SK-N-SH treated with all-trans-retinoic acid at 6 μM for 48 hours (cell line): ENCODE results near the gene HDAC4.

Source experiments
- ATAC-seq: fragments of 200-7000 bp; cut with Tn5 transposase; 3 replicates; pipeline ENCODE4 v1.9.1; 2020; ENCODE audit warnings: mild to moderate bottlenecking, moderate library complexity
- ARNTL ChIP-seq: fragments of 450-650 bp; formaldehyde crosslinking; IDR thresholded peaks from 2 replicates; pipeline ENCODE4 v1.5.0; 2020; ENCODE audit warnings: low read depth, mild to moderate bottlenecking, moderate library complexity, borderline replicate concordance
- BACH2 ChIP-seq: fragments of 250-450 bp; sonication (Bioruptor Pico); IDR thresholded peaks from 2 replicates; pipeline ENCODE4 v1.9.0; 2021; ENCODE audit warnings: mild to moderate bottlenecking, borderline replicate concordance
- CREB5 ChIP-seq: fragments of 250-450 bp; sonication (Bioruptor Pico); IDR thresholded peaks from 2 replicates; pipeline ENCODE4 v1.5.1; 2020; ENCODE audit warnings: low read depth, mild to moderate bottlenecking, moderate library complexity
- ESRRG ChIP-seq: fragments of 250-450 bp; sonication (Bioruptor Pico); IDR thresholded peaks from 2 replicates; pipeline ENCODE4 v1.6.1; 2021; ENCODE audit warnings: mild to moderate bottlenecking
- GLIS3 ChIP-seq: fragments of 250-450 bp; sonication (Bioruptor Pico); IDR thresholded peaks from 2 replicates; pipeline ENCODE4 v1.5.0; 2020; ENCODE audit warnings: mild to moderate bottlenecking, moderate library complexity
- ISL1 ChIP-seq: fragments of 250-450 bp; sonication (Bioruptor Pico); IDR thresholded peaks from 2 replicates; pipeline ENCODE4 v2.1.2; 2022; ENCODE audit warnings: mild to moderate bottlenecking, moderate library complexity
- OSR1 ChIP-seq: fragments of 250-450 bp; sonication (Bioruptor Pico); IDR thresholded peaks from 2 replicates; pipeline ENCODE4 v1.8.0; 2022; ENCODE audit warnings: moderate library complexity, mild to moderate bottlenecking, inconsistent platforms
- POU6F1 ChIP-seq: fragments of 250-450 bp; sonication (Bioruptor Pico); IDR thresholded peaks from 2 replicates; pipeline ENCODE4 v1.8.0; 2021; ENCODE audit warnings: low read depth, mild to moderate bottlenecking, moderate library complexity, borderline replicate concordance
- PPARA ChIP-seq: fragments of 250-450 bp; sonication (Bioruptor Pico); IDR thresholded peaks from 2 replicates; pipeline ENCODE4 v1.5.0; 2020; ENCODE audit warnings: mild to moderate bottlenecking, borderline replicate concordance
- RARB ChIP-seq: fragments of 250-450 bp; sonication (Bioruptor Pico); IDR thresholded peaks from 2 replicates; pipeline ENCODE4 v1.8.0; 2021; ENCODE audit warnings: mild to moderate bottlenecking, moderate library complexity
- SNAI2 ChIP-seq: fragments of 250-450 bp; sonication (Bioruptor Pico); IDR thresholded peaks from 2 replicates; pipeline ENCODE4 v1.5.0; 2020; ENCODE audit warnings: mild to moderate bottlenecking, moderate library complexity
- TCF4 ChIP-seq: fragments of 250-450 bp; sonication (Bioruptor Pico); IDR thresholded peaks from 2 replicates; pipeline ENCODE4 v1.8.0; 2021; ENCODE audit warnings: mild to moderate bottlenecking, moderate library complexity, borderline replicate concordance
- TOX ChIP-seq: fragments of 250-450 bp; sonication (Bioruptor Pico); IDR thresholded peaks from 2 replicates; pipeline ENCODE4 v1.8.0; 2021; ENCODE audit warnings: mild to moderate bottlenecking, moderate library complexity, borderline replicate concordance
- ZC3H10 ChIP-seq: fragments of 250-450 bp; sonication (Bioruptor Pico); IDR thresholded peaks from 2 replicates; pipeline ENCODE4 v1.5.1; 2021; ENCODE audit warnings: mild to moderate bottlenecking, moderate library complexity
- ZFP3 ChIP-seq: fragments of 250-450 bp; sonication (Bioruptor Pico); IDR thresholded peaks from 2 replicates; pipeline ENCODE4 v1.5.0; 2020; ENCODE audit warnings: mild to moderate bottlenecking, moderate library complexity
- ZFP30 ChIP-seq: fragments of 450-650 bp; formaldehyde crosslinking; IDR thresholded peaks from 2 replicates; pipeline ENCODE4 v1.5.0; 2022; ENCODE audit warnings: mild to moderate bottlenecking, moderate library complexity
- ZNF565 ChIP-seq: fragments of 450-650 bp; formaldehyde crosslinking; conservative IDR thresholded peaks from 2 replicates; pipeline ENCODE4 v1.5.0; 2020; ENCODE audit warnings: low read depth, mild to moderate bottlenecking, moderate library complexity
- ZNF70 ChIP-seq: fragments of 450-650 bp; formaldehyde crosslinking; IDR thresholded peaks from 2 replicates; pipeline ENCODE4 v1.5.0; 2020; ENCODE audit warnings: mild to moderate bottlenecking, moderate library complexity
- ZNF8 ChIP-seq: fragments of 450-650 bp; formaldehyde crosslinking; IDR thresholded peaks from 2 replicates; pipeline ENCODE4 v1.5.0; 2020; ENCODE audit warnings: mild to moderate bottlenecking, moderate library complexity
- TF ChIP-seq, protein P1 (sequence below): fragments of 250-450 bp; sonication (Bioruptor Pico); IDR thresholded peaks from 2 replicates; pipeline ENCODE4 v1.5.1; 2021; ENCODE audit warnings: mild to moderate bottlenecking, moderate library complexity
- TF ChIP-seq, protein P2 (sequence below): fragments of 250-450 bp; sonication (Bioruptor Pico); IDR thresholded peaks from 2 replicates; pipeline ENCODE4 v1.5.0; 2020; ENCODE audit warnings: mild to moderate bottlenecking, moderate library complexity

The HDAC4 gene

GRCh38 chr2:239014458-239015217 lies 386.2 kb downstream of the HDAC4 start:
- no peak for TF ChIP-seq RARB (CRISPR knock-in tag)
- no peak for TF ChIP-seq CREB5 (CRISPR knock-in tag)
- TF ChIP-seq TCF4 = no peak
- no peak for TF ChIP-seq PPARA (CRISPR knock-in tag)
- TF ChIP-seq ISL1 (CRISPR knock-in tag) = no peak
- no peak for TF ChIP-seq ARNTL (CRISPR knock-in tag)
- no peak for TF ChIP-seq ESRRG (CRISPR knock-in tag)
- no peak for TF ChIP-seq GLIS3 (CRISPR knock-in tag)
- TF ChIP-seq ZFP3 = no peak
- TF ChIP-seq BACH2 (CRISPR knock-in tag) = no peak
- no peak for TF ChIP-seq SNAI2 (CRISPR knock-in tag)
- TF ChIP-seq, protein P1, sequence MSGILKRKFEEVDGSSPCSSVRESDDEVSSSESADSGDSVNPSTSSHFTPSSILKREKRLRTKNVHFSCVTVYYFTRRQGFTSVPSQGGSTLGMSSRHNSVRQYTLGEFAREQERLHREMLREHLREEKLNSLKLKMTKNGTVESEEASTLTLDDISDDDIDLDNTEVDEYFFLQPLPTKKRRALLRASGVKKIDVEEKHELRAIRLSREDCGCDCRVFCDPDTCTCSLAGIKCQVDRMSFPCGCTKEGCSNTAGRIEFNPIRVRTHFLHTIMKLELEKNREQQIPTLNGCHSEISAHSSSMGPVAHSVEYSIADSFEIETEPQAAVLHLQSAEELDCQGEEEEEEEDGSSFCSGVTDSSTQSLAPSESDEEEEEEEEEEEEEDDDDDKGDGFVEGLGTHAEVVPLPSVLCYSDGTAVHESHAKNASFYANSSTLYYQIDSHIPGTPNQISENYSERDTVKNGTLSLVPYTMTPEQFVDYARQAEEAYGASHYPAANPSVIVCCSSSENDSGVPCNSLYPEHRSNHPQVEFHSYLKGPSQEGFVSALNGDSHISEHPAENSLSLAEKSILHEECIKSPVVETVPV (CRISPR knock-in tag) = no peak
- no peak for TF ChIP-seq POU6F1 (CRISPR knock-in tag)
- no peak for TF ChIP-seq OSR1 (CRISPR knock-in tag)
- no peak for TF ChIP-seq ZNF8 (CRISPR knock-in tag)
- no peak for TF ChIP-seq ZNF70 (CRISPR knock-in tag)
- no peak for TF ChIP-seq TOX (CRISPR knock-in tag)

GRCh38 chr2:239013678-239013976 lies 387.2 kb downstream of the HDAC4 start:
- ATAC-seq = no peak
- no peak for TF ChIP-seq TOX (CRISPR knock-in tag)
- TF ChIP-seq RARB (CRISPR knock-in tag) = no peak
- TF ChIP-seq TCF4 = no peak
- TF ChIP-seq ISL1 (CRISPR knock-in tag) = no peak
- no peak for TF ChIP-seq ZFP30
- TF ChIP-seq ZC3H10 = no peak
- TF ChIP-seq ZNF70 (CRISPR knock-in tag) = no peak
- no peak for TF ChIP-seq ZNF565 (CRISPR knock-in tag)
- TF ChIP-seq ZNF8 (CRISPR knock-in tag) = no peak
- TF ChIP-seq CREB5 (CRISPR knock-in tag) = no peak
- no peak for TF ChIP-seq ARNTL (CRISPR knock-in tag)
- TF ChIP-seq, protein P2, sequence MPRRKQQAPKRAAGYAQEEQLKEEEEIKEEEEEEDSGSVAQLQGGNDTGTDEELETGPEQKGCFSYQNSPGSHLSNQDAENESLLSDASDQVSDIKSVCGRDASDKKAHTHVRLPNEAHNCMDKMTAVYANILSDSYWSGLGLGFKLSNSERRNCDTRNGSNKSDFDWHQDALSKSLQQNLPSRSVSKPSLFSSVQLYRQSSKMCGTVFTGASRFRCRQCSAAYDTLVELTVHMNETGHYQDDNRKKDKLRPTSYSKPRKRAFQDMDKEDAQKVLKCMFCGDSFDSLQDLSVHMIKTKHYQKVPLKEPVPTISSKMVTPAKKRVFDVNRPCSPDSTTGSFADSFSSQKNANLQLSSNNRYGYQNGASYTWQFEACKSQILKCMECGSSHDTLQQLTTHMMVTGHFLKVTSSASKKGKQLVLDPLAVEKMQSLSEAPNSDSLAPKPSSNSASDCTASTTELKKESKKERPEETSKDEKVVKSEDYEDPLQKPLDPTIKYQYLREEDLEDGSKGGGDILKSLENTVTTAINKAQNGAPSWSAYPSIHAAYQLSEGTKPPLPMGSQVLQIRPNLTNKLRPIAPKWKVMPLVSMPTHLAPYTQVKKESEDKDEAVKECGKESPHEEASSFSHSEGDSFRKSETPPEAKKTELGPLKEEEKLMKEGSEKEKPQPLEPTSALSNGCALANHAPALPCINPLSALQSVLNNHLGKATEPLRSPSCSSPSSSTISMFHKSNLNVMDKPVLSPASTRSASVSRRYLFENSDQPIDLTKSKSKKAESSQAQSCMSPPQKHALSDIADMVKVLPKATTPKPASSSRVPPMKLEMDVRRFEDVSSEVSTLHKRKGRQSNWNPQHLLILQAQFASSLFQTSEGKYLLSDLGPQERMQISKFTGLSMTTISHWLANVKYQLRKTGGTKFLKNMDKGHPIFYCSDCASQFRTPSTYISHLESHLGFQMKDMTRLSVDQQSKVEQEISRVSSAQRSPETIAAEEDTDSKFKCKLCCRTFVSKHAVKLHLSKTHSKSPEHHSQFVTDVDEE = no peak
- TF ChIP-seq, protein P1 (CRISPR knock-in tag) = no peak
- TF ChIP-seq POU6F1 (CRISPR knock-in tag) = no peak
- TF ChIP-seq OSR1 (CRISPR knock-in tag) = no peak
- TF ChIP-seq GLIS3 (CRISPR knock-in tag) = no peak
- TF ChIP-seq BACH2 (CRISPR knock-in tag) = no peak

More at GRCh38 chr2:239014458-239015217, 386.2 kb downstream of the HDAC4 start:
- no peak for ATAC-seq
